ENCODE results near the gene CORO1C.
"Not testable (repeated sequence)": the region's sequence is repeated elsewhere in the genome, so short reads cannot be mapped to it uniquely, and the experiment has no call there.

CORO1C gene

GRCh38 chr12:108731105-108731865 is at the start of gene CORO1C:
Gene CORO1C, minus strand, starts transcription at chr12:108731518. Its CDS starts 30,200 bp downstream, at chr12:108701318.
- DNase-seq = peak; percentile 70 to 92 (median 78)

GRCh38 chr12:108779998-108780688 is 48.8 kb upstream of the CORO1C start:
- DNase-seq = no peak

- DNase-seq = no peak
Observed at GRCh38 chr12:108778053-108778452, 46.7 kb upstream of the CORO1C start.

GRCh38 chr12:108777156-108777555 is 45.8 kb upstream of the CORO1C start:
- DNase-seq = no peak

- no peak for DNase-seq
Observed at GRCh38 chr12:108773798-108774788, 42.8 kb upstream of the CORO1C start.

GRCh38 chr12:108772891-108773797 is 41.8 kb upstream of the CORO1C start:
- DNase-seq = no peak

DNA sequence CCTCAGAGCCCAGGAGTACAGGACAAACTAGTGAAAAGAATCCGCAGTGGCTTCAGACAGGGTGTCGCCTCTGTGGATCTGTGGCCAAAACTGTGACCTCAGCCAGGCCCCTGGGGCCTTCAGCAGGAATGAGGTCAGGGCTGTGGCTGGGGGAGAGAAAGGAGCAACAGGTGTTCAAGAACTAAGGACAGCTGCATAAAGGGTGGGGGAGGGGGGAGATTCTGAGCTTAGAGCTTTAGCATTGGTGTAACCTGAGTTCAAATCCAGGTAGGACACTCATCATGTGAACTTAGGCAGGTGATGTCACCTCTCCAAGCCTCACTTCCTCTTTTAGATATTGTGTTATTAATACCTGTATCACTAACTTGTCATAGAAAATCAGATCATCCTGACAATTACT is 40.9 kb upstream of the CORO1C start:
- no peak for DNase-seq

DNA sequence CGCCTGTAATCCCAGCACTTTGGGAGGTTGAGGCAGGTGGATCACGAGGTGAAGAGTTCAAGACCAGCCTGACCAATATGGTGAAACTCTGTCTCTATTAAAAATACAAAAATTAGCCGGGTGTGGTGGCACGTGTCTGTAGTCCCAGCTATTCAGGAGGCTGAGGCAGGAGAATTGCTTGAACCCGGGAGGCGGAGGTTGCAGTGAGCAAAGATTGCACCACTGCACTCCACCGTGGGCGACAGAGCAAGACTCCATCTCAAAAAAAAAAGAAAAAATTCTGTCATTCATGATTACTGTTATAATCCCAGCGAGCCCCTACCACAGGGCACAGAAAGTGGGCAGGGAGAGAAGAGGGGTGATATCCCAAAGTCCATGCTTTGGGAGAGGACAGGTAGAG is 40.5 kb upstream of the CORO1C start:
- not testable (repeated sequence) for DNase-seq

- no peak for DNase-seq
Observed at GRCh38 chr12:108770963-108771362, 39.6 kb upstream of the CORO1C start.

- DNase-seq = no peak
Observed at GRCh38 chr12:108770269-108770829, 39.0 kb upstream of the CORO1C start.

DNA sequence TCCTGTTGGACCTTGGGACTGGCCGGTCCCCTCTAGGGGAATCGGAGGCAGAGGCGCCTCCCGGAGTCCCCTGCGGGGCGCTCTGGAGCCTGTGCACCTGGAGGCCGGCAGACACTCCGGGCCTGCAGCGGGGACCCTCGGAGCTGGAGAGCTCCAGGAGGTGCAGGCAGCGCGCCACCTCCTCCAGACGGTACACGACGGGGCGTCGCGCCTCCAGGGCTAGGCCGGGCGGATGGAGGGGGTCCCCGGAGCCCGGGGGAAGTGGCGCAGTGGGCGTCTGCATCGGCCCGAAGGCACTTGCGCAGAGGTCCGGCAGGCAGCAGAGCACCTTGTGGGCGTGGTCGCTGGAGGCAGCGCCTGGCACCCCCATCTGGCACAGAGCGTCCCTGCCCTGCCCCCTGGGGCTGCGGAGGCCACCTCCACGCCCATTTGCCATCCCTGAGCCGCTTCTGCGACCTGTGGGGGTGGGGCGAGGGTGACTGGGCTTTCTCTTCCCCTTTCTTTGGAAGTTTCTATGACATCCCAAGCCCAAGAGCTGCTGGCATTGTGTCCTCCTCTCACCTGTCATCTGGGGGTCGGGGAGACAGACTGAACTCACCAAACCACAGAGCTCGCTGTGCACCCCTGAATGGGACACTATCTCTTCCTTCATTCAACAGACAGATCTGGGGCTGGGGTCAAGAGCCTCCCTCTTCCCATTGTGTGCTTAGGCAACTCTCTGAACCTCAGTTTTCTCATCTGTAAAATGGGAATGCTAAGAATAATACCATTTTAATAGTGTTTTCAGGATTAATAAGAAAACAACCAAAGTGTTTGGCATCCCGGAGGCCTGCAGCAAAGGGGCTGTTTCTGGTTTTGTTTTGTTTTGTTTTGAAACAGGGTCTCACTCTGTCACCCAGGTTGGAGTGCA is 37.5 kb upstream of the CORO1C start:
- DNase-seq = peak in 1 of 4 experiments; percentile 9

DNA sequence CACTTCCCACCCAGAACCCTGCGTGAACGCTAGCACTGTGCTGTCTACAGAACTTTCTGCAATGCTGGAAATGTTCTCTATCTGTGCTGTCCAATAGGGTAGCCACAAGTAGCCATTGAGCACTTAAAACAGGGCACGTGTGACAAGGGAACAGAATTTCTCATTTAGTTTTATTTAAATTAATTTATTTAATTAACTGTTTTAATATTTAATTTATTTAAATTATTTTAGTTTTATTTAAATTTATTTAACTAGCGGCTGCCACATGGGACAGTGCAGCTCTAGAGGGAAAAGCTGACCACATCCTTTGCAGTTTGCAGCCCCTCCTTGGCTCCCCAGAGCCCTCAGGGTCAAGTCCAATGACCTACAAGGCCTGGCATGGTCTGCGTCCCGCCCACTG is 35.0 kb upstream of the CORO1C start:
- DNase-seq = no peak

- no peak for DNase-seq
Observed at GRCh38 chr12:108765289-108765764, 34.0 kb upstream of the CORO1C start.

DNA sequence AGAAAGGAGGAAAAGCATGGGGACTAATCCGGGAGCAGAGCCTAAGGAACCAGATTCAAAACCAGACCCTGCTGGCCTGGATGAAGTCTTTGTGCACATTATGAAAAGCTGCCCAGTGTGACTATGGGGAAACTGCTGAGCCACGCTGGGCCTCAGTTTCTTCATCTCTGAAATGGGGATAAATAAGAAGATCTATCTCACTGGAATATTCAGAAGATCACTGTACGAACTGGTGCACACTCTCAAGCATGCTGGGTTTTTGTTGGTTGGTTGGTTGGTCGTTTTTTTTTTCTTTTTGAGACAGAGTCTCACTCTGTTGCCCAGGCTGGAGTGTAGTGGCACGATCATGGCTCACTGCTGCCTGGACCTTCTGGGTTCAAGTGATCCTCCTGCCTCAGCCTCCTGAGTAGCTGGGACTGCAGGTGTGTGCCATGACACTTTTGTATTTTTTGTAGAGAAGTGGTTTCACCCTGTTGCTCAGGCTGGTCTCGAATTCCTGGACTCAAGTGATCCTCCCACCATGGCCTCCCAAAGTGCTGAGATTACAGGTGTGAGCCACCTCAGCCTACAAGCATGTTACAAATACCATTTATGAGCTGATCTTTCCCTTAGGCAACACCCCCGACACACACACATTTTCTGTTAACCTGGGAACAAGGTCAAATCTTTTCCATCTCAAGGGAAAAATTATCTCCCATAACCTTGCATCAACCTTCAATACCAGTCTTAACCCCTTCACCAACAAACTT is 33.4 kb upstream of the CORO1C start:
- no peak for DNase-seq

- no peak for DNase-seq
Observed at GRCh38 chr12:108761226-108761625, 29.9 kb upstream of the CORO1C start.

- DNase-seq = no peak
Observed at GRCh38 chr12:108759924-108760323, 28.6 kb upstream of the CORO1C start.

DNA sequence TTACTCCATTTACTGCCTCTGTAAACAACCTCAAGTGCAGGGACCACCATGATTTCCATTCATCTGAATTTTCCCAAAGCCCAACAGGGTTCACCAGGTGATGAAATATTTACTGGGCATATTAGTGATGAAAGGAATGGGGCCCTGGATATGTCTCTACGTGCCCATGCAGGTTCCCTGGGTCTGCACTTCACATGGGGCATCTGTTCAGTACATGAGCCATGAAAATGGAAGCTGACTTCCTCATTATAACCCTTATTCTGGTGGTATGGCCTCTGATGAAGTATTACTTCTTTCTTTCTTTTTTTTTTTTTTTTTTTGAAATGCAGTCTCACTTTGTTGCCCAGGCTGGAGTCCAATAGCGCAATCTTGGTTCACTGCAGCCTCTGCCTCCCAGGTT is 26.5 kb upstream of the CORO1C start:
- no peak for DNase-seq

DNA sequence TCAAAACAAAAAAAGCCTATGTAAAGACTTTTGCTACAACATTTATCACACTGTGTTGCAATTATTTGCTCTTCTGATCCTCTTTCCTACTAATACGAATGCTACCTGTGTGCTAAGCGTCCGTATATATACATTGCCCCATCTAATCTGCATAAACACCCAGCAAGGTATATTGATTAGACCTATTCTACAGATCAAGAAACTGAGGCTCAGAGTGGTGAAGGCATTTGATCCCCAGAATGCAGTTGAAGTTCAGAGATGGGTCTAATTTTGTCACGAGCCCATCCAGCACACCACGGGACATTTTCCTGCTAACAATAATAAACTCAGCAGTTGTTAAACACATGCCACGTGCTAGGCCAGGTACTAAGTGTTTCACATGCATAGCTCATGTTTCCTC is 25.1 kb upstream of the CORO1C start:
- DNase-seq = no peak

DNA sequence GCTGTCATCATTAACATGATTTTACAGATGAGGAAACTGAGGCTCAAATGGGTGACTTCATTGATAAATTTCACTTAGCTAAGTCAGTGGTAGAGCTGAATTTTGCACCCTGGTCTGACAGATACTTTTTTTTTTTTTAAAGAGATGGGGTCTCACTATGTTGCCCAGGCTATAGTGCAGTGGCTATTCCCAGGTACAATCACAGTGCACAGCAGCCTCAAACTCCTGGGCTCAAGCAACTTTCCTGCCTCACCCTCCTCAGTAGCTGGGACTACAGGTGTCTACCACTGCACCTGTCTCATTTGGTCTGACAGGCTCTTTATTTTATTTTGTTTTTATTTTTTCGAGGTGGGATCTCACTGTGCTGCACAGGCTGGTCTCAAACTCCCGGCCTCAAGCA is 24.2 kb upstream of the CORO1C start:
- no peak for DNase-seq

DNA sequence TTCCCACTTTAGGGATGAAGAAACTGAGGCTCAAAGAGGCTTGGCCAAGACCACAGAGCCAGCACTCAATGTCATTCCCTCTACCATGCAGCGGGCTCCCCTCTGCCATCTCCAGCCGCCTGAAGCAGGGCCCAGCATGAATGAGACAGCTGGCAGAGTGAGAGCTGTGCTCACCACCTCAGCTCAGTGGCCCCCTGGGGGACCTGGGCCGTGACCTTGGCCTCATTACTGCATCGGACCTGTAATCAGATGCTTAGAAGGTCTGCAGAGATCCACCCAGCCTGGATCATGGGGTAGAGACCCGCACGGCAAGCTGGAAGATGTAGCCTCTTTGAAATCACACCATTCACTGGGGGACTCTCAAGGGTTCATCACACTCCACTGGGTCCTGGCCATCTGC is 22.7 kb upstream of the CORO1C start:
- no peak for DNase-seq
